Measurements from ENCODE around the gene MAPRE2.
"Not testable (repeated sequence)": the region's sequence is repeated elsewhere in the genome, so short reads cannot be mapped to it uniquely, and the experiment has no call there.

Gene MAPRE2

DNA sequence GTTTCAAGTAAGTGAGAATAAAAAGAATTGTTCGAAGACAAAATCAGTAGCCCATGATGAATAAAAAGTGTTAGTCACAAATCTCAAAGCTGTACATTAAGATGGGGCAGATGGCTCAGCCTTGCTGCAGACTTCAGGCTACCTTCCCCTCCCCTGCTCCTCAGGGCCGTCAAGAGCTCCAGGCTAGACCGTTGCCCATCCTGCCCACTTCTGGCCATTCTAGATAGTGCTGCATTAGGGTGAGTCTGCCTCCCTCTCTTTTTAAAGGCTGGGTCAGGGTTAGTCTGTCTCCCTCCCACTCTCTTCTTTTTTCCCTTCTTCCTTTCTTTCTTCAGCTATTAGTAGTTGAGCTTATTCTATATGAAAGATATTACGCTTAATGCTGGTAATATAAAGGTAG is 86.0 kb downstream of the MAPRE2 start:
- DNase-seq: peak; percentile 20

DNA sequence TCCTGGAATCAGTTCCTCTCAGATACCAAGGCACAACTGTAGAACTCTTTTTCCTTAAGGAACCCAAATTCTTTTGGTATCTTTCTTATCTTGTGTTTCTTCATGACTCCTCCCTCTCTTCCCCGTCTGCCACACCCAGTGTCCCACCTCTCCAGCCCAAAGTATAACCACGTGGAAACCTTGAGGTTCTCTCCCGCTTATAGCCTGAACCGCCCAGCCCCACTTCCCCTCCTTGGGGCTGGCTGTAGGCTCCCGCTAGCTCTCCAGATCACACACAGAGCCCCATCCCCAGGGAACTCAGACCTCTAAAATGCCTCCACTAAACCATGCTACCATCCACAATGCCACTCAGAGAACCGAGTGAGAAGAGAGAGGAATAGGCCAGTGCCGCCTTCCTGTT is 87.5 kb downstream of the MAPRE2 start:
- DNase-seq: no peak

DNA sequence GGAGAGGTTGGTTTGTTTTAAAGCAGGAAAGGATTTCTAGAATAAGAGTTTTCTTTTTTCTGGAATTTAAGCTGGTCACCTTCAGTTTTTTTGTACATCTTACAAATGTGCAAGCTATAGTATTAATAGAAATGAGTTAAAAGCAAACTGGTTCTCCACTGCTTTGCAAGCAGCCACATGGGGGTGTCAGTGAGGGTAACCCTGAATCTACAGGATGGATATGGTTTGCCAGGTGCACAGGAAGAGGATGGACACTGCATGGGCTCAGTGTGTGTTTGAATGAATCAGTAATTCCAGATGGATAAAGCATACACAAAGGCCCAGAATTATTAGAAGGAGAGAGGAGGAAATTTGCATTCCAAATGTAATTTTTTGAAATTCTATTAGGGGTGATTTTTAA is 89.0 kb downstream of the MAPRE2 start:
- DNase-seq: no peak

DNA sequence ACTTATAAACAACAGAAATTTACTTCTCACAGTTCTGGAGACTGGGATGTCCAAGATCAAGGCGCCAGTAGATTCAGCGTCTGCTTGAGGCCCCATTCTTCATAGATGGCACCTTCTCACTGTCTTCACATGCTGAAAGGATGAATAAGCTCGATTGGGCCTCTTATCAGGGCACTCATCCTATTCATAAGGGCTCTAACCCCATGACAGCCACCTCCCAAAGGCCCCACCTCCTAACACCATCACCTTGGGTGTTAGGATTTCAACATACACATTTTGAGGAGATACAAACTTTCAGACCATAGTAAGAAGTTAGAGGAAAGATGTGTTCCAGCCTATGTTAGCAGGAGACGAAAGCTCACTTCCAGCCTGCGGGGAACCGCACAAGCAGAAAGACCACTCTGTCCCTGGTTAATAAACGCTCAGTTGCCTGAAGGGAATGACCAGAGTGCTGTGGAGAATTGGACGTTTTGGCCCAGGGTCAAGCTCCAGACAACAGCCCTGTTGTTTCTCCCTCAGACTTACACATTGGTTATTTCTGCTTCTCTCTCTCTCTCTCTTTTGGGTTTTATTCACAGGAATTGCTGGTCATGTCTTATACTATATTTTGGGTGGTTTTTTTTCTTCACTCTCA is 90.3 kb downstream of the MAPRE2 start:
- DNase-seq: no peak

DNA sequence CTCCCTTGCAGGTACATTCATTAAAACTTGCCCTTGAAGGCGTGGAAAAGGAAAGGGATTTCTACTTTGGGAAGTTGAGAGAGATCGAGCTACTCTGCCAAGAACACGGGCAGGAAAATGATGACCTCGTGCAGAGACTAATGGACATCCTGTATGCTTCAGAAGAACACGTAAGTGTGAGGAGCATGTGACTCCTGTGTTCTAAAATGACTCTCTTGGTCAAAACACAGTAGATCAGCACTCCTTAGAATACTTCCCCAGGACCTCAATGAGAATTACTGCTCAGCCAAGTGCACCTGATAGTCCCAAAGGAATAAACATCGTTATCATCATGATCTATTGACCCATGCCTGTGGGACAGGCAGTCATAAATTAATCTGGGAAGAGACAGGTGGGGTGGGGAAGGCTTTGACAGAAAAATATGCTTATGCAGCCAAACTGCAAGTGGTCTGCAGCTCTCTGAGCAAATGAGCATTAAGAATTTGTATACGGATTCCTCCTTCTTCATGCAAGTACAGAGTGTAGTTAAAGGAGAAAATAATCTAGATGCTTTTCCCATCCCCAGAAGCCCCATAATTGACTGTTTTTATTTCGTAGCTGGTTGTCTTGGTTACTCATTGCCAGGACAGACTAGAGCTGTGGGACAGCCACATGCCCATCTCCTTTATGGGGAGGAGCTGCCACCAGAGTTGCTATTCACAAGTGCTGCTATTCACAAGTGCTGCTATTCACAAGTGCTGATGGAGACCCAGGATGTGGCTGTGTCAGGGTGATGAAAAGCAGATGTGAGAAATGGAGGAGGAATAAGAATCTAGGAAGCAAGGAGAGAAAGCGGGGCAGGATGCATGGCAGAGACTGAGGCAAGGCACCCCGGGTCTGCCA is 91.0 kb downstream of the MAPRE2 start:
- no peak for DNase-seq

DNA sequence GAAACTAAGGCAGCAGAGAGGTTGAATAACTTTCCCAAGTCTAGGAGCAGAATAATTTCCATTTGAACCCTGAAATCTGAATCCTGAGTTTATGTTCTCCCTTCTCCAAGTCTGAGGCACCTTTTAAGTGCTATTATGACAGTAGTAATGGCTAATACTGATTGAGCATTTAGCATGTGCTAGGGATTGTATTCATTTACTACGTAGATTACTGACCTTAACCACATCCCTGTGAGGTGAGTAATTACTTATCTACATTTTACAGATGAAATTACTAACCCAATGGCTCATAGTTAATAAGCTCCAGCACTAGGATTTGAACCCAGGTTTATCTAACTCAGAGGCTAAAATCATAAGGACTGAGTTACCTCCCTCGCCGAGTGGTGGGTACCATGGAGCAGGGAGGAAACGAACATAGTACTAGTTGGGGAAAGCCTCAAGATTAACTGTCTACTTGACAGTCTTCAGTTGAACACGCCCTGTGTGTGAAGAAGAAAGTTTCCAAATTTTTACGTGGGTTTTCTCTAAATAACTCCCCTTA is 93.0 kb downstream of the MAPRE2 start:
- no peak for DNase-seq

DNA sequence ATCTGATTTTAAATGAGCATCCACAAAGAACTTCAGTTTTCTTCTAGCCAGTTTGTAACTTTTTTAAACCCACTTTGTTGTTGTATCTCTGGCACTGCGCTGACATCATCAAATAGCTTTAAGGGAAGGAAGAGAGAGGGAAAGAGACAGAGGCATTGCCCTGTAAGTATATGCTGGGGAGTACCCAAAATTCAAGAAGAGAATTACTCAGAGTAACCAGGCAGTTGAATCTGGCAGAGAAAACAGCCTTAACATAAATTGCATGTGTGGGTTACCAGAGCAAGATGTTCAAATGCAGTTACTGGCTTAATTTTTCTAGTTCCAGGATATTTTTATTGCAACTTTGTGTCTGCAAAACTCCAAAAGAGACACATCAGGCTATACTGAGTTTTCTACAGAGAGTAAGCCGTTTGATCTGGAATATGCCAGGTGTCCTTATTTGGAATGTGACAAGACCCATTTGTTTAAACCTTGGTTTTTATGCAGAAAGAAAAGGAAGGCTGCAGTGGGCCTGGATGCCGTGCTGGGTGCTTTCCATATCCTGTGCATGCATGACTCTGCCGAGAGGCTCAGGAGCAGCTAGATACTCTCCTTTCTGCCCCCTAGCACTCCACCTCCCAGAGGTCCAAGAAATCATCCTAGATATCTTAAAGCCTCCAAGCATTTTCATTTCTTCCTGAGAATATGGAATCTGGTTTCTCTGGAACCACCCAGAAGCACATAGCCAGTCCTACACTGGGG is 93.7 kb downstream of the MAPRE2 start:
- no peak for DNase-seq

DNA sequence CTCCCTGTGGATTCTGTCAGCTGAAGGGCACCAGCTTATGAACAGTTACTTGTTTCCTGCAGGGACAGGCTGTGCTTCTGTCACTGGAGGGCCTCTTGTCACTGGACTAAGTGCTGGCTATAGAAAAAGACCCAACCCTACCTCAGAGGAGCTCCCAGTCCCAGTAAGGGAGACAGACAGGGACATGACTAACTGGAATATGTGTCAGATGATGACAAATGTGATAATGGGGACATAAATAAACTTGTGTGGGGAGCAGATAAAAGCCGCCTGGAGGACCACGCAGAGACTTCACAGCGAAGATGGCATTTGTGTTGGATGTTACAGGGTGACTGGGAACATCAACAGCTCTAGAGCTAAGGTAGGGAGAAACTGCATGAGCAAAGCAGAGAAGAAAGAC is 95.0 kb downstream of the MAPRE2 start:
- DNase-seq: no peak

DNA sequence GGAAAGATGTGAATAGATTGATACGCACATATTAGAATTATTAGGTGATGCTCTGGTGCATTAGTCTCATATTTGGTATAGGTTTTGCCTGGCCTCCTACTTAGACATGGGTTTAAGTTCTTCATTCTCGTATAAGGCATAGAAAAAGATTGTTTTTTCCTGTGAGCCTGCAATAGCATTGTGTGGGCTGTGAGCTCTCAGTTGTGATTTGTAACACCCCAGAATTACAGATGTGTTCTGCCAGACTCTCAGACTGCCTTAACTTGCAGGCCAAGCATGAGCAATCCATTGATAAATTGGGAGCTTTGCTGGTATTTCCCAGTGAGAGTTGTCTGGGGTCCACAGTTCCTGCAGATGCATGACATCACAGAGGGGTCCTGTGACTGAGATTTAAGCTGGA is 95.7 kb downstream of the MAPRE2 start:
- no peak for DNase-seq

DNA sequence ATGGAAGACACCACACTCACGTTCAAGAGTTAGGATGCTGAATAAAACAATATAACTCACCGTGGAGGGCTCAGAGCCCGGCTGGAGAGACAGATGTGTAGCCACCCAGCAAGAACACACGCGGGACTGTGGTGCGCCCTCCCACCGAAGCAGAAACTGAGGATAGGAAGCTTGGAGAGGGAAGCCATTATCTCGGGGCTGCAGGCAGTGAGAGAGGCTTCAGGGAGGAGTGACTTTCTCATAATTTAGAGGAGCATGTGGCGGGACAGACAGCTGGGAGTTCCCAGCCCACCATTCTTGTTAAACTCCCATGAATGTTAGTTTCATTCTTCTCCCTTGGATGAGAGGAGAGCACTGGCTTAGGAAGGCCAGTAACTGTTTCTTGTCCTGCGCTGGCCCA is 96.4 kb downstream of the MAPRE2 start:
- no peak for DNase-seq

DNA sequence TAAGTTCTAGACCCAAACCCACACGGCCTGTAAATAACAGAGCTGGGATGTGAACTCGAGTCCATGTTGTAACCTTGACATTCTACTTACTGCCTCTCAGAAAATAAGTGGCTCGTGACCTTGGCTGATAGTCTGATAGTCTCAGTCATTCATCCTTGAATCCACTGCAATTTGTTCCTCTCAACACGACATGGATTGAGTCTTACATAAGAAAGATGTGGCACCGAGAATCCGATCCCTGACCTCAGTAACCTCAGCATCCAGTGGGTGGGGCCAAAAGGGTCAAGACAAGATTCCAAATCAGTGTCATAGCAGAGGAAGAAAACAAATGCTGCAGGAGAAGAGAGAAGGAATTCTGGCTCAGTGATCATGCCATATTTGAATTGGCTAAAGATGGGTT is 97.6 kb downstream of the MAPRE2 start:
- no peak for DNase-seq

DNA sequence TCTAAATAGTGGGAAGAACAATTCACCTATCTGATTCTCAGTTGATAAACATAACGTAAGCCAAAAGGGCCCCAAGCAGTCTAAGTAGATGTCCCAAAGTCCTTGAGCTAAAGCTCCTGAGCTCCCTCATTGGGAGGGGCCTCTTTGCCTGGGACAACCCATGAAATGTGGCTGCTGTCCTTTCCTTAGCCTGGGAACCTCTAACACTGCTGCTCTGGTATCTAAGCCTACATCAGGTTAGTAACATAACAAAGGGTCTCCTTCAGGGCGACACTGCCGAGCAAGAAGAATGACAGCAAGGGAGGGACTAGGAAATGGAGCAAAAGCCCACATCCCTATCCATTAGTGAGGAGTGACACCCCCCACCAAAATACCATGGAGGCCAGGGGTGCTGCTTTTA is 98.3 kb downstream of the MAPRE2 start:
- DNase-seq: no peak

DNA sequence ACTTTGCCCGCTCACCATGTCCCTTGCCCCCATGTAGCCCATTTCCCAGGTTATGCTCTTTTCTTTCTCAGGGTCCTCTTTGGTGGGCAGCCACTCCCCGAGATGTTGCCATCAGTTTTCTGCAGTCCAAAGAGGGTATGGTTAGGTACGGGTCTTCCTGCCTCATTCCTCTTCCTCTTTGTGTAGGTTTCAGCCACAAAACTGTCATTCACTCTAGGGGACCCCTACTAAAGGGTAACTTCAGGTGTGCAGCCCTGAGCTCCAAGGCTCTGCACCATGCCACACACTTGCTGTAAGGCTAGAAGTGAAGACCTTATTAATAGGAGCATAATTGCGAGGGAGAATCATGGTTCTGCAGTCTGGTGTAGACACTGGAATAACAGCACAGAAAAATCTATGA is 99.9 kb downstream of the MAPRE2 start:
- DNase-seq: no peak

DNA sequence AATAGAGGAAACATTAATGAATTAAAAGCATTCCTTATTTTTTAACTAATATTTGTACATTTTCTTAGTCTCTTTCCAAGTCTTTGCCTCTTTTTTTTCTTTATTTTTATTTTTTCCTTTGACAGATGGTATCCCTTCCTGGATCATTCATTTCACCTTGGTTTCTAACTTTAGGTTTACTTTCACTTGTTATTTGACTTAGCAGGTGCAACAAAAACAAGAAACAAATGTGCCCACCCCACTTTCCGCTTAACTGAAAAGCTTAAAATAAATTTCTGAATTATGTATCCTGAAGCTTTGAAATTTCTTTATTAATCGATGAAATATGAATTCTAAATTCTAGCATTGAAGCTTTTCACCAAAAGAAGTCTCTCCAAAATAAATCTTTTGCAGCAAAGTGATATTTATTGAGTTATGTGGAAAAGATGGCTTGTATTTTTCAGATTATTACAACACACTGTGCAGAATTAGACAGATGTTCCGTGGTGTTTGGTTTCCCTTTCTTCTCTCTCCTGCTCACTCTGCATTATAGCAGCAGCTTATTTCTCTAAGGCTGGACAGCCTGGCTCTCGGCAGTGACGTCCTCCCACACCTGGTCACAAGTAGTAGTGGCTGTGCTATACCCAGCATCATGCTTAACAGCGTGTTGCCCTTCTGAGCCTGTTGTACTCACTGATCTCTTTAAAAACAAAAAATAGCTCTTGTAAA is 100.5 kb downstream of the MAPRE2 start:
- peak; percentile 56 for DNase-seq

DNA sequence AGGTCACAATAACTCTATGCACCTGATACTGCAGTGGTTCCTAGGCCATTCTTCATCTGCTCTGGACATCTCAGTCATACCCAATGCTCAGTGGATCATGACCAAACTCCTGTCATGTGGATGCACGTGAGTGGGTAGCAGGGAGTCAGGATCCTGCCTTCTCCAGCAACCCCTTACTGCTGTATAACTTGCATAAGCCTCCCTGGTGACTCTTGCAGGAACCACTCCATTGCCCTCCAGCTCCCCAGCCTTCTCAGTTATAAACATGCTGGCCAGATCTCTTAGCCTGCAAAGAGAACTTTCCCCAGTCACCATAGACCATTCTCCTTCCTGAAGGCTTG is 101.0 kb downstream of the MAPRE2 start:
- peak; percentile 27 for DNase-seq

DNA sequence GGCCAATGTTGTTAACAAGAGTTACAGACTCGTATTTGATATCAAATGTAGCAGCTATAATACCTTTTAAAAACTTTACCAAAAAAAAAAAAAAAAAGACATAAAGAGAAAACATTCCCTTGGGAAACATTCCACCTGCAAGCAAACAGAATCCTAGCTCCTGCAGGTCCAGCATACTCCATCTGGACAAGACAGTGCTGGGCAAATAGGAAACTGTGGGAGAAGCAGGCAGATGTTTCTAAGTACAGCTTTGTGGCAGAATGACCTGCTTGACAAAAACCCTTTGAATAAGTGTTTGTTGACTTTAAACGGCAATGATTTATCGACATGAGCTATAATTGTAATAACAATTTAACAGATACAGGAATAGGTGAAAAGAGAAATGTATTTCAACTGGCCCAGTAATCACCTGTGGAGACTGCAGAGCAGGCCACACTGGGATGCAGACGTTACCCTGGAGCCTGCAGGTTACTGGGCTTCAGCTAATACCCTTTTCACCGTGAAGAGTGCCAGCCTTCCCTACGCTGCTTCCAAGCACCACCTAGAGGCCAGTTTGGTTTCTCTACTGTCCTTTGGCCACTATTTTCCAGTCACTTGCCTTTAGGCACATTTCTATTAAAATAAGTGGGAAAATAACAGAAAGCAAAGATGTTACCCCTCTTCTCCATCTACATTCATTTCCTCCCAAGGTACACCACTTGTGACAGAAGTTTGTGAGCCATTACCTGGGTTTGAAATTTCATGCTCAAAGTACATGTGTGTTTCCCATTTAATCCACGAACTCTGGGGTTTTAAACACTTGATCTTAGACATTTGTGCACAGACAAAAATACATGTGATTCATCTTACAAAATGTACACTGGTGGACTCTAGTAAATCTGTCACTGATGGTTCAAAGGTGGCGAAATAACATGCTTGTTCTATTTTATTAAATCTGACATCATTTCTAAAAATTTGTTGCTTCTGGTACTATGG is 102.7 kb downstream of the MAPRE2 start:
- peak; percentile 95 for DNase-seq

DNA sequence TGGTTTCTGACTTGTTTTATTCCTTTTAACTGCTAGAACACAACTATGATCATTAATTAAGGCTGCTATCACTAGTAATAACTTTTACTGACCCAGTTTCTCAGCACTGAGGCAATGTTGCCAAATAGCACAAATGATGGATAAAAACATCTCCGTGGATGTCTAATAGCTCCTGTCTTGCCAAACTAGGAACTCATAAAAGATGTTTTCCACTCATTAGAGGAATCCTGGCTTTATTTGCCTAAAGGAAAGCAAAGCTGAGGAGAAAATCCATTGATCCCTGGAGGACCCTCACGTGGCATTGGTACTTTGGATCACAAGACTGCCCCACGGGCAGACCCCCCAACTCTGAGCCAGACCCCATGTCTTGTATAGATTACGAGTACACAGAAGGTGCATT is 103.5 kb downstream of the MAPRE2 start:
- DNase-seq: no peak

DNA sequence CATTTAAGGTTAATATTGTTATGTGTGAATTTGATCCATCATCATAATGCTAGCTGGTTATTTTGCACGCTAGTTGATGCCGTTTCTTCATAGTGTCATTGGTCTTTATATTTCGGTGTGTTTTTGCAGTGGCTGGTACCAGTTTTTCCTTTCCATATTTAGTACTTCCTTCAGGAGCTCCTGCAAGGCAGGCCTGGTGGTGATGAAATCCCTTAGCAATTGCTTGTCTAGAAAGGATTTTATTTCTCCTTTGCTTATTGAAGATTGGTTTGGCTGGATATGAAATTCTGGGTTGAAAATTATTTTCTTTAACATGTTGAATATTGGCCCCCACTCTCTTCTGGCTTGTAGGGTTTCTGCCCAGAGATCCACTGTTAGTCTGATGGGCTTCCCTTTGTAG is 109.0 kb downstream of the MAPRE2 start:
- DNase-seq: not testable (repeated sequence)

DNA sequence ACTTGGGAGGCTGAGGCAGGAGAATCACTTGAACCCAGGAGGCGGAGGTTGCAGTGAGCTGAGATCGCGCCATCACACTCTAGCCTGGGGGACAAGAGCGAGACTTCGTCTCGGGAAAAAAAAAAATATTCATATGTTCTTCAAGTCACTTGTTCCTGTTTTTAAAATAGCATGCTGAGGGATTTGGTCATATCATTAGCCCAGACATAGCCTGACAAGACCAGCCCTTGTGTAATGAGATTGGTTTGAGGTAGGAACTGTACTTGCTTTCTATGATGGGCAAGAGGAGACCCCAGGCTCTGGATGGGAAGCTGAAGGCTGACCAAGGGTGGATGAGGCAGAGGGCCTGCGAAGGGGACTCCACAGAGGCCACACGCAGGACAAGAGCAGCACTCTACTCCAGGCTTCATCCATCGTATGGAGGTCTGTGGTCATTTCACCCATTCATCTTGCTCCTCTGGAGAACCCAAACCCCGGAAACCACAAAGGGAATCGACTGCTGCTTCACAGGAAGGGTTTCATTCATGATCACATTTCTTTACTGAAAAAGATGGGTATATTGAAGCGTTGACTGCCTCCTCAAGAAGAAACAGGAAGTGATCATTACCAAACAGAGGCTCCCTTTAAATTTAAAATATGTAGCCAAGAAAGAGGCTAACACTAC is 112.5 kb downstream of the MAPRE2 start:
- no peak for DNase-seq

DNA sequence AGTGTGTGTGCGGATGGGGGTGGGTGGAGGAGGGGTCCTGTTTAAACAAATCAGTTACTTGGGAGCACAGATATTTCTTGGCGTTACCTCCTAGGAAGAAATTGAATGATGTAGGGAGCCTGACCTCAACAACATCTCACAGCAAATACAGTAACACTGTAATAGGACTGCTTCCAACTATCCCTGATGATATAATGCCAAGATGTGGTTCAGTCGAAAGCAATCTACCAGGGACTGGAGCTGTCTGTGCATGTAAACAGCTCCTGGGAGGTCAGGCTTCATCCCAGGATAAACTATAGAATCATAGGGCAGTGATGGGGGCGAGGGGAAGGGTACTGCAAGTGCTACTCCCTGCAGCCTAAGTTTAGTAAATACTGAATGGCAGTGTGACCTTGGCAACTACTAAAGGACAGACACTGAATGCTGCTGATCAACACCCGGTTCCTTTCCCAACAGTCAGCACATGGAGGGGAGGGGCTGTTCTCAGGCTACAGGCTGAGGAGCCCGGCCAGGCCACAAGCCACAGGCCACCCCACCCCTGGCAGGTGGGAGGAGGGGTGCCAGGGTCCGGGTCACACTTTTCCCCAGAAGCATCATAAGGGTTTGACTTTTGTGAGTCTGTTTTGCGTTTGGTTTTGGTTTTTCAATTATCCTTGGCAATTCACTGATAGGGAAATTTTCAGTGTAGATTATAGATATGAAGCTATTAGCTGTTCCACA is 114.3 kb downstream of the MAPRE2 start:
- no peak for DNase-seq

DNA sequence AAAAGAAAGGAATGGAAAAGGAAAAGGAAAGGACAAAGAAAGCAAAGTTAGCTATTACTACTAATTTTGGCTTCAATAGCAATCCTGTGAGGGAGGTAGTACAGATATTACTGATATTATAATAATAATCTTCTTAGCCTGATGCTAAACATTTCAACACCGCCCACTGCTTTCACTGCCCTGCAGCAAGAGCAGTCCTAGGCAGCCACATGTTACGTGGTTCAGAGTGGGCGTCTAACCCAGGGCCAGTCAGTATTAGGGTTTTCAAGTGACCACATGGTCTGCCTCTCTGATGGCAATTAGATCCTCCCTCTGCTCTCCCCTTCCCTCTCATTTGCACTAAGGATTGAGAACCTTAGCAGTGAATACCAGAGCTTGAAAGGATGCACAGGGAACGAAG is 116.0 kb downstream of the MAPRE2 start:
- no peak for DNase-seq
